Measurements from ENCODE around the gene PCDHGA9.

PCDHGA9 gene

DNA sequence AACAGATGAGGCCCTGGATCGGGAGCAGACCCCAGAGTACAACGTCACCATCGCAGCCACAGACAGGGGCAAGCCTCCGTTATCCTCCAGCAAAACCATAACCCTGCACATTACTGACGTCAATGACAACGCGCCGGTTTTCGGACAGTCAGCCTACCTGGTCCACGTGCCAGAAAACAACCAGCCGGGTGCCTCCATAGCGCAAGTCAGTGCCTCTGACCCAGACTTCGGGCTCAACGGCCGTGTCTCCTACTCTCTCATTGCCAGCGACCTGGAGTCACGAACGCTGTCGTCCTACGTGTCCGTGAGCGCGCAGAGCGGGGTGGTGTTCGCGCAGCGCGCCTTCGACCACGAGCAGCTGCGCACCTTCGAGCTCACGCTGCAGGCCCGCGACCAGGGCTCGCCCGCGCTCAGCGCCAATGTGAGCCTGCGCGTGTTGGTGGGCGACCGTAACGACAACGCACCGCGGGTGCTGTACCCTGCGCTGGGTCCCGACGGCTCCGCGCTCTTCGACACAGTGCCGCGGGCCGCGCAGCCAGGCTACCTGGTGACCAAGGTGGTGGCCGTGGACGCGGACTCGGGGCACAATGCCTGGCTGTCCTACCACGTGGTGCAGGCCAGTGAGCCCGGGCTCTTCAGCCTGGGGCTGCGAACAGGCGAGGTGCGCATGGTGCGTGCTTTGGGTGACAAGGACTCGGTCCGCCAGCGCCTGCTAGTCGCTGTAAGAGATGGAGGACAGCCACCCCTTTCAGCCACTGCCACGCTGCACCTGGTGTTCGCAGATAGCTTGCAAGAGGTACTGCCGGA is 16.7 kb downstream of the PCDHGA9 start:
- no peak overlapping the region for H3K4me3 ChIP-seq (ENCODE audit: low read length)
- H3K36me3 ChIP-seq (replicated peaks; ENCODE audit: insufficient read depth, low read length) = no peaks in the 10 kb centered on the region
- no peaks in the 10 kb centered on the region for H3F3A ChIP-seq (ENCODE audit: insufficient read depth, low read length)
- no peaks in the 10 kb centered on the region for H3K9me2 ChIP-seq (replicated peaks; ENCODE audit: insufficient read depth, low read length)
- H3K9me3 ChIP-seq (replicated peaks; ENCODE audit: insufficient read depth, low read length) = no peaks in the 10 kb centered on the region
- H2AFZ ChIP-seq (ENCODE audit: low read length) = no peak overlapping the region
- H3K9ac ChIP-seq (ENCODE audit: low read length) = no peak overlapping the region
- 0 out of 2 replicates have a peak, but pooled peaks cover 3% of the 10 kb centered on the region for H3K4me1 ChIP-seq (ENCODE audit: low read length)
- no peak for DNase-seq
- TF ChIP-seq EZH2 (optimal IDR thresholded peaks at IDR 0.05; ENCODE audit: low read depth, low read length) (no peak), EZH2phosphoT487 (IDR thresholded peaks at IDR 0.05; ENCODE audit: low read length) (no peak)
- TF ChIP-seq, protein P1, sequence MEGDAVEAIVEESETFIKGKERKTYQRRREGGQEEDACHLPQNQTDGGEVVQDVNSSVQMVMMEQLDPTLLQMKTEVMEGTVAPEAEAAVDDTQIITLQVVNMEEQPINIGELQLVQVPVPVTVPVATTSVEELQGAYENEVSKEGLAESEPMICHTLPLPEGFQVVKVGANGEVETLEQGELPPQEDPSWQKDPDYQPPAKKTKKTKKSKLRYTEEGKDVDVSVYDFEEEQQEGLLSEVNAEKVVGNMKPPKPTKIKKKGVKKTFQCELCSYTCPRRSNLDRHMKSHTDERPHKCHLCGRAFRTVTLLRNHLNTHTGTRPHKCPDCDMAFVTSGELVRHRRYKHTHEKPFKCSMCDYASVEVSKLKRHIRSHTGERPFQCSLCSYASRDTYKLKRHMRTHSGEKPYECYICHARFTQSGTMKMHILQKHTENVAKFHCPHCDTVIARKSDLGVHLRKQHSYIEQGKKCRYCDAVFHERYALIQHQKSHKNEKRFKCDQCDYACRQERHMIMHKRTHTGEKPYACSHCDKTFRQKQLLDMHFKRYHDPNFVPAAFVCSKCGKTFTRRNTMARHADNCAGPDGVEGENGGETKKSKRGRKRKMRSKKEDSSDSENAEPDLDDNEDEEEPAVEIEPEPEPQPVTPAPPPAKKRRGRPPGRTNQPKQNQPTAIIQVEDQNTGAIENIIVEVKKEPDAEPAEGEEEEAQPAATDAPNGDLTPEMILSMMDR (IDR thresholded peaks at IDR 0.05; ENCODE audit: low read length) = no peak
- no peak overlapping the region for H3K4me2 ChIP-seq (ENCODE audit: low read depth, low read length)
- no peak overlapping the region for H3K27ac ChIP-seq (ENCODE audit: low read length)
- peaks cover 26% of the 10 kb centered on the region for H3K27me3 ChIP-seq (replicated peaks; ENCODE audit: insufficient read depth, low read length)
- H3K79me2 ChIP-seq (ENCODE audit: low read length) = no peaks in the 10 kb centered on the region
- no peaks in the 10 kb centered on the region for H4K20me1 ChIP-seq (ENCODE audit: insufficient read depth, low read length)

DNA sequence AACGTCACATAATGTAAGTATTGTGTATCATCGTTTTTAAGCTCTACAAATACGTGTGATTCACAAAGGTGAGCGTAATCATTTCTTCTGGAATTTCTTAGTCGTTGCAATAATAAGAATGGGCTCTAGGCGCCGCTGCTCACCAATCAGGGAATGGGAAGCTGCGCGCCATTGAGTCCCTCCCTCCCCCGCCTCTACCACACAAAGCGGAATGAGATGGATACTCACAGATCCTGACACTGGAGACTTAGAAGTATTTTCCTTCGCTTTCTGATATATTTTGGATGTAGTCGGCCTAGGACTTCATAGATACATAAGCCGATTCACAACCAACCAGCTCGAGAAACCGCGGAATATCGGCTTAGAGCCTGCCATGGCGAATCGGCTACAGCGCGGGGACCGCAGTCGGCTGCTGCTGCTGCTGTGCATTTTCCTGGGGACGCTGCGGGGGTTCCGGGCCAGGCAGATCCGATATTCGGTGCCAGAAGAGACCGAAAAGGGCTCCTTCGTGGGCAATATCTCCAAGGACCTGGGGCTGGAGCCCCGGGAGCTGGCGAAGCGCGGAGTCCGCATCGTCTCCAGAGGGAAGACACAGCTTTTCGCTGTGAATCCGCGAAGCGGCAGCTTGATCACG is 18.4 kb downstream of the PCDHGA9 start, which contains the start of gene PCDHGA11:
PCDHGA11 (plus strand) TSS at position 197 of the 634 bp plus-strand sequence; CDS start at position 374, 177 bp downstream.
- TF ChIP-seq EZH2 (optimal IDR thresholded peaks at IDR 0.05; ENCODE audit: low read depth, low read length) = no peak
- no peak for TF ChIP-seq EZH2phosphoT487 (IDR thresholded peaks at IDR 0.05; ENCODE audit: low read length)
- TF ChIP-seq, protein P1 (IDR thresholded peaks at IDR 0.05; ENCODE audit: low read length) = peak; percentile 76
- H3K36me3 ChIP-seq (replicated peaks; ENCODE audit: insufficient read depth, low read length) = no peaks in the 10 kb centered on the region
- 0 out of 2 replicates have a peak, but pooled peaks cover 3% of the 10 kb centered on the region for H3K4me1 ChIP-seq (ENCODE audit: low read length)
- no peak within 1 kb of the TSS for H3K27ac ChIP-seq (ENCODE audit: low read length)
- no peaks in the 10 kb centered on the region for H3K9me3 ChIP-seq (replicated peaks; ENCODE audit: insufficient read depth, low read length)
- peak; percentile 66 for DNase-seq
- H2AFZ ChIP-seq (ENCODE audit: low read length) = peak within 1 kb of the TSS; percentile 87
- H3K4me2 ChIP-seq (ENCODE audit: low read depth, low read length) = peak within 1 kb of the TSS; percentile 90
- H3K9ac ChIP-seq (ENCODE audit: low read length) = peak within 1 kb of the TSS; percentile 24; the same call in 1 of the 2 replicates
- H3K4me3 ChIP-seq (ENCODE audit: low read length) = peak within 1 kb of the TSS; percentile 75
- H3K27me3 ChIP-seq (replicated peaks; ENCODE audit: insufficient read depth, low read length) = peaks cover 35% of the 10 kb centered on the region
- H3F3A ChIP-seq (ENCODE audit: insufficient read depth, low read length) = no peaks in the 10 kb centered on the region
- H4K20me1 ChIP-seq (ENCODE audit: insufficient read depth, low read length) = no peaks in the 10 kb centered on the region
- H3K9me2 ChIP-seq (replicated peaks; ENCODE audit: insufficient read depth, low read length) = no peaks in the 10 kb centered on the region
- H3K79me2 ChIP-seq (ENCODE audit: low read length) = no peaks in the 10 kb centered on the region

GRCh38 chr5:141421489-141421855 is 18.9 kb downstream of the PCDHGA9 start:
- Histone ChIP-seq H3K27ac (ENCODE audit: low read length) (no peak overlapping the region), H3K9me3 (replicated peaks; ENCODE audit: insufficient read depth, low read length) (no peaks in the 10 kb centered on the region), H3K9ac (ENCODE audit: low read length) (peak overlapping the region; percentile 24; the same call in 1 of the 2 replicates), H4K20me1 (ENCODE audit: insufficient read depth, low read length) (no peaks in the 10 kb centered on the region), H3K4me3 (ENCODE audit: low read length) (peak overlapping the region; percentile 75), H3K27me3 (replicated peaks; ENCODE audit: insufficient read depth, low read length) (peaks cover 35% of the 10 kb centered on the region), H3K36me3 (replicated peaks; ENCODE audit: insufficient read depth, low read length) (no peaks in the 10 kb centered on the region), H3K4me1 (ENCODE audit: low read length) (0 out of 2 replicates have a peak, but pooled peaks cover 3% of the 10 kb centered on the region), H2AFZ (ENCODE audit: low read length) (peak overlapping the region; percentile 87), H3K4me2 (ENCODE audit: low read depth, low read length) (peak overlapping the region; percentile 90), H3F3A (ENCODE audit: insufficient read depth, low read length) (no peaks in the 10 kb centered on the region), H3K9me2 (replicated peaks; ENCODE audit: insufficient read depth, low read length) (no peaks in the 10 kb centered on the region), H3K79me2 (ENCODE audit: low read length) (no peaks in the 10 kb centered on the region)
- TF ChIP-seq EZH2phosphoT487 (IDR thresholded peaks at IDR 0.05; ENCODE audit: low read length) = no peak
- TF ChIP-seq, protein P1 (IDR thresholded peaks at IDR 0.05; ENCODE audit: low read length) = no peak
- no peak for TF ChIP-seq EZH2 (optimal IDR thresholded peaks at IDR 0.05; ENCODE audit: low read depth, low read length)
- no peak for DNase-seq
